SK-N-SH (cell line): ENCODE results near the gene RHOA. TPM values are rescaled to one million over a fixed set of nuclear protein-coding genes. Genes with fewer than 3 reads are reported as not detected.
A peak's percentile ranks its signal among the peaks of the same experiment; 100 is the strongest.

Source experiments
- CTCF ChIA-PET: fragments of 300-600, 350-600 bp; formaldehyde crosslinking; extraction: SDS; loops from one replicate; lab custom pipeline; 2021; lab: Yijun Ruan, JAX
- POLR2A ChIA-PET: fragments of 350-600 bp; sonication (Branson Sonifier 250); formaldehyde crosslinking; extraction: SDS; loops from one replicate; lab custom pipeline; 2020; ENCODE audit warnings: antibody characterized with exemption, inconsistent platforms; lab: Yijun Ruan, JAX
- DNase-seq: peaks from one replicate; pipeline ENCODE4 v3.0.0; 2012
- H2AFZ ChIP-seq: fragments of 200-600 bp; sonication (generic); 2 replicates; pipeline ENCODE4 v1.8.1; 2016; ENCODE audit warnings: antibody characterized with exemption, mild to moderate bottlenecking, low read depth
- H3F3A ChIP-seq: fragments of 200-600 bp; sonication (generic); replicated peaks from 2 replicates; pipeline ENCODE3; 2016; ENCODE audit warnings: antibody characterized with exemption, mild to moderate bottlenecking; ENCODE audit not compliant: insufficient read depth
- H3K27ac ChIP-seq, 2 experiments: fragments of 200-500 bp in 1 of 2; fragments of 200-600 bp in 1 of 2; sonication (Bioruptor generic) in 1 of 2; sonication (generic), shearing (Covaris generic) in 1 of 2; 2 replicates each; pipeline versions ENCODE4 v1.5.1 to v1.6.1; 2014 to 2016; ENCODE audit warnings: low read depth in 2 of 2, inconsistent platforms in 1 of 2, low read length in 1 of 2, mild to moderate bottlenecking in 1 of 2, mixed read lengths in 1 of 2
- H3K27me3 ChIP-seq: fragments of 200-600 bp; sonication (generic), shearing (Covaris generic); 2 replicates; pipeline ENCODE4 v1.6.1; 2016; ENCODE audit warnings: mixed run types; ENCODE audit not compliant: insufficient read depth
- H3K36me3 ChIP-seq, 2 experiments: fragments of 200-500 bp in 1 of 2; fragments of 200-600 bp in 1 of 2; sonication (Bioruptor generic) in 1 of 2; sonication (generic) in 1 of 2; replicated peaks in 1 of 2; 2 replicates each; pipeline versions ENCODE3 to v1.5.1; 2014 to 2016; ENCODE audit warnings: low read length in 1 of 2, mild to moderate bottlenecking in 1 of 2; ENCODE audit not compliant: insufficient read depth in 2 of 2, control insufficient read depth in 1 of 2
- H3K4me1 ChIP-seq, 2 experiments: fragments of 200-500 bp in 1 of 2; fragments of 200-600 bp in 1 of 2; sonication (Bioruptor generic) in 1 of 2; sonication (generic), shearing (Covaris generic) in 1 of 2; 2 replicates each; pipeline versions ENCODE4 v1.5.1 to v1.6.1; 2014 to 2016; ENCODE audit warnings: low read depth in 1 of 2, low read length in 1 of 2, mixed run types in 1 of 2; ENCODE audit not compliant: insufficient read depth in 2 of 2, control insufficient read depth in 1 of 2
- H3K4me2 ChIP-seq: fragments of 200-600 bp; sonication (generic), shearing (Covaris generic); 2 replicates; pipeline ENCODE4 v1.6.1; 2017; ENCODE audit warnings: mixed run types
- H3K4me3 ChIP-seq, 2 experiments: fragments of 200-500 bp in 1 of 2; fragments of 200-600 bp in 1 of 2; sonication (Bioruptor generic) in 1 of 2; sonication (generic), shearing (Covaris generic) in 1 of 2; 2 replicates each; pipeline versions ENCODE4 v1.5.1 to v1.8.1; 2014 to 2016; ENCODE audit warnings: low read depth in 2 of 2, inconsistent platforms in 1 of 2, low read length in 1 of 2, mild to moderate bottlenecking in 1 of 2, mixed read lengths in 1 of 2, moderate library complexity in 1 of 2
- H3K79me2 ChIP-seq: fragments of 200-600 bp; sonication (generic); 2 replicates; pipeline ENCODE4 v1.8.1; 2017; ENCODE audit warnings: mild to moderate bottlenecking; ENCODE audit not compliant: insufficient read depth
- H3K9ac ChIP-seq: fragments of 200-600 bp; sonication (generic); 2 replicates; pipeline ENCODE4 v1.6.1; 2017; ENCODE audit warnings: mixed run types
- H3K9me2 ChIP-seq: fragments of 200-600 bp; sonication (generic); 2 replicates; pipeline ENCODE4 v1.6.1; 2017; ENCODE audit warnings: mixed run types
- H3K9me3 ChIP-seq: fragments of 200-600 bp; sonication (generic); 2 replicates; pipeline ENCODE4 v1.6.1; 2017; ENCODE audit warnings: mixed run types, mild to moderate bottlenecking, moderate library complexity
- H4K20me1 ChIP-seq: fragments of 200-600 bp; sonication (generic); 2 replicates; pipeline ENCODE4 v1.6.1; 2017; ENCODE audit warnings: mild to moderate bottlenecking, mixed run types; ENCODE audit not compliant: insufficient read depth
- CHD2 ChIP-seq: fragments of 150-350 bp; IDR thresholded peaks from 2 replicates; pipeline ENCODE4 v1.6.1; 2018; ENCODE audit warnings: low read length; ENCODE audit not compliant: partially characterized antibody
- ELF1 ChIP-seq: IDR thresholded peaks from 2 replicates; pipeline ENCODE4 v1.4.0; 2012
- EZH2phosphoT487 ChIP-seq: fragments of 200-600 bp; sonication (generic); IDR thresholded peaks from 2 replicates; pipeline ENCODE4 v1.6.1; 2017; ENCODE audit warnings: low read depth, mixed run types, mild to moderate bottlenecking, antibody characterized with exemption, moderate library complexity, borderline replicate concordance
- FOXM1 ChIP-seq: IDR thresholded peaks from 2 replicates; pipeline ENCODE4 v1.4.0; 2012; ENCODE audit warnings: low read depth, mild to moderate bottlenecking
- GATA2 ChIP-seq: sonication (generic); formaldehyde crosslinking; IDR thresholded peaks from 2 replicates; pipeline ENCODE4 v1.5.0; 2020; ENCODE audit warnings: mild to moderate bottlenecking, missing genetic modification reagents
- JUND ChIP-seq: IDR thresholded peaks from 2 replicates; pipeline ENCODE4 v1.4.0; 2012
- POLR2AphosphoS5 ChIP-seq: IDR thresholded peaks from 2 replicates; pipeline ENCODE4 v1.6.1; 2012; ENCODE audit warnings: low read depth, low read length
- RAD21 ChIP-seq: IDR thresholded peaks from 2 replicates; pipeline ENCODE4 v1.6.1; 2012; ENCODE audit warnings: mild to moderate bottlenecking, low read length
- RFX5 ChIP-seq: IDR thresholded peaks from 2 replicates; pipeline ENCODE4 v1.6.1; 2012; ENCODE audit warnings: mild to moderate bottlenecking, improper control_type of control experiment, low read length
- RXRA ChIP-seq: IDR thresholded peaks from 2 replicates; pipeline ENCODE4 v1.4.0; 2012; ENCODE audit warnings: low read depth, mild to moderate bottlenecking, borderline replicate concordance
- TAF1 ChIP-seq: IDR thresholded peaks from 2 replicates; pipeline ENCODE4 v1.6.1; 2012; ENCODE audit warnings: low read depth, mild to moderate bottlenecking, low read length, moderate library complexity, borderline replicate concordance
- YY1 ChIP-seq: IDR thresholded peaks from 2 replicates; pipeline ENCODE4 v1.4.0; 2012; ENCODE audit warnings: low read depth, mild to moderate bottlenecking
- WGBS: methylation state at CpG from one replicate; pipeline ENCODE4 v1.1.6; 2017; ENCODE audit warnings: low lambda C conversion rate; 5-methylcytosine and 5-hydroxymethylcytosine counted together
- polyA plus RNA-seq, 3 experiments: library from polyadenylated mRNA; depleted of rRNA; stranded (reverse); fragments of >200 nt; gene quantifications; 2 replicates each; pipeline ENCODE4 v1.2.3, GENCODE V29; 2012
- TF ChIP-seq, protein P1 (sequence below): IDR thresholded peaks from 2 replicates; pipeline ENCODE4 v1.4.0; 2012; ENCODE audit warnings: low read depth, borderline replicate concordance
- TF ChIP-seq, protein P2 (sequence below): fragments of 150-350 bp; IDR thresholded peaks from 2 replicates; pipeline ENCODE4 v1.6.1; 2016; ENCODE audit warnings: mild to moderate bottlenecking, low read depth, low read length
- TF ChIP-seq, protein P3 (sequence below): IDR thresholded peaks from 2 replicates; pipeline ENCODE4 v1.4.0; 2012; ENCODE audit warnings: low read depth

Gene RHOA
- polyA plus RNA-seq, 1 of the 3 experiments (the other 2 are of a cell fraction), result 312 TPM

DNA sequence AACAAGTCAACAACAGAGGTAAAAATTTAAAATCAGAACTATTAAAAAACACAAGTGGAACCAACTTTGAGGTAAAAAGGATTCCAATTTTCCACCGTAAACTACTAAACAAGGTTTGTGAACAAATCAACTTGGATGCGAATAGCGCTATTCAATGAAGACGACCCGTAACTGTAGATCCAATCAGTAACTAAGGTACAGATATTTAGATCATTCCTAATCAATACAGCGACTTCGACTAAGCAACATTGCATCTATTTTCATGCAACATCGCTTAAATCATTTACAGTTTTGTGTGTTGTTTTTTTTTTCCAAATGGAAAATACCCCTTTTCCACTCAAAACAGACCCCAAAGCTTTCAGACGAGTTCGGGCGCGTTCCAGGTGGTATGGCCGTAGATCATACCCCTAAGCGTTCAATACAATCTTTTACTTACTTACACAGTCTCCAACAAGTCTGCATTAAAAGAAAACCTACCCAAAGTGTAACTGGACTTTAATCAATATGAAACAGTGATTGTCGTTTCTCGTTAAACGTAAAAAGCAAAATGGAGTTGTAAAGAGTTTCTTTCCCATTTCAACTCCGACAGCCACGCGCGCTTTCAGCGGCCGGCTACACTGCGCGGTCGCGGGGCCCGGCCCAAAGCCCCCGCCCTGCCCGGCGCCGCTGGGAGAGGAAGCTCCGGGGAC, 786 bp downstream of the RHOA start:
- Histone ChIP-seq H3K27me3 (no peaks in the 10 kb centered on the region), H3K4me2 (peak overlapping the region; percentile 71), H3F3A (peaks cover 17% of the 10 kb centered on the region), H3K36me3 (peaks cover 4 to 20% of the 10 kb centered on the region in 2 experiments), H3K4me3 (peak overlapping the region; percentile 78 to 81), H3K27ac (peak overlapping the region; percentile 89 to 91), H3K9me3 (no peaks in the 10 kb centered on the region), H3K79me2 (peaks cover 78% of the 10 kb centered on the region), H3K4me1 (peaks cover 0 to 19% of the 10 kb centered on the region in 2 experiments; a peak in 2 of 4 replicates), H3K9ac (peak overlapping the region; percentile 95), H4K20me1 (peaks cover 53% of the 10 kb centered on the region), H3K9me2 (no peaks in the 10 kb centered on the region), H2AFZ (no peak overlapping the region)
- ChIA-PET CTCF (interaction anchor here (0.9 to 1.0 kb wide), 2 partner anchors 38 to 71 kb away, joined by 3 read pairs; partner anchors contain the start of gene USP4), POLR2A (interaction anchor here (0.6 to 2.6 kb wide), 8 partner anchors 11 to 1382 kb away, joined by 3 to 10 read pairs (median 5); partner anchors contain the start of genes DAG1, NICN1 and USP4)
- DNase-seq, result no peak
- 2% methylated on average over 27 of the region's 33 CpGs for WGBS
- TF ChIP-seq JUND (no peak), TAF1 (peak; percentile 32; the same call in 1 of the 2 replicates)

DNA sequence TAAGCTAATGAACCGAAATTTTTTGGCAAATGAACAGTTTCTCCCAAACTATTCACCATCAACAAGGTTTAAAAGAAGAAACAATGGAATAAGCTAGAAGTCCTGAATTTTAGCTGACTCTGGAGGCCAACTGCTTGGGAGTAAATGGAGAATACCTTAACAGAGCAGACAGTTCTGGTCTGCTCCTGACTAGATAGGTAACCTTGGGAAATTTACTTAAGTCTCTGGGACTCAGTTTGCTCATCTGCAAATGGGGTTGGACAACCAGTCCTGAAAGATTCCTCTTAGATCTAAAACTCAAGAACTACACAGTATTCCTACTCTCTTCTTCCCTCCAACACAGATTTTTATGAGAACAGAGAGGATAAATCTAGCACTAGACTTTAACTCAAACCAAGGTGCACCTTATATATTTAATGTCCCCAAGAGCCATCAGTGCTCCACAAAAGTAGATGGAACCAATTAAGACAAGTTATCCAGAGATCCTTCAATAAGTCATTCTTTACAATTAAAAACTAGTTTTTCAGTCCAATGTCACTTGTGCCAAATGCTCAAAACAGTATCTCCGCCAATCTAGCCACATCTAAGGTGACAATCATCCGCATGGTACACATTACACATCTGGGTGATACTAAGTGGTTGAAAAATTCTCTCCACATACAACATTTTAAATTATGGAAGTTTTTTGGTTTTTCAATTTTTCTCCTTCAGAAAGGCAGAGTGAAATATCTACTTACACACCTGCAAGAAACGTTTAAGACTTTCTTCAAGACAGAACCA, 1.5 kb downstream of the RHOA start:
- no peaks in the 10 kb centered on the region for H3K9me2 ChIP-seq
- ChIA-PET CTCF (no interaction called here), POLR2A (interaction anchor here (0.6 to 1.9 kb wide), 3 partner anchors 13 to 70 kb away, joined by 3 to 10 read pairs (median 5); partner anchors contain the start of genes NICN1 and USP4)
- DNase-seq, result no peak
- peaks cover 85% of the 10 kb centered on the region for H3K79me2 ChIP-seq
- peaks cover 4 to 14% of the 10 kb centered on the region in 2 experiments for H3K36me3 ChIP-seq
- peak overlapping the region; percentile 78 to 81 for H3K4me3 ChIP-seq
- peak overlapping the region; percentile 71 for H3K4me2 ChIP-seq
- whole genome bisulfite sequencing, result 52% methylated on average over 4 of the region's 4 CpGs
- H2AFZ ChIP-seq, result no peak overlapping the region
- H3K27me3 ChIP-seq, result no peaks in the 10 kb centered on the region
- H3K4me1 ChIP-seq, result peaks cover 0 to 19% of the 10 kb centered on the region in 2 experiments; a peak in 2 of 4 replicates
- TF ChIP-seq ELF1 (no peak), FOXM1 (no peak), CHD2 (no peak), YY1 (no peak), EZH2phosphoT487 (no peak), TAF1 (no peak), JUND (no peak), POLR2AphosphoS5 (no peak), RXRA (no peak), RFX5 (no peak), GATA2 (CRISPR knock-in tag) (no peak), RAD21 (no peak)
- TF ChIP-seq, protein P1, sequence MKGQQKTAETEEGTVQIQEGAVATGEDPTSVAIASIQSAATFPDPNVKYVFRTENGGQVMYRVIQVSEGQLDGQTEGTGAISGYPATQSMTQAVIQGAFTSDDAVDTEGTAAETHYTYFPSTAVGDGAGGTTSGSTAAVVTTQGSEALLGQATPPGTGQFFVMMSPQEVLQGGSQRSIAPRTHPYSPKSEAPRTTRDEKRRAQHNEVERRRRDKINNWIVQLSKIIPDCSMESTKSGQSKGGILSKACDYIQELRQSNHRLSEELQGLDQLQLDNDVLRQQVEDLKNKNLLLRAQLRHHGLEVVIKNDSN, result no peak
- TF ChIP-seq, protein P2, sequence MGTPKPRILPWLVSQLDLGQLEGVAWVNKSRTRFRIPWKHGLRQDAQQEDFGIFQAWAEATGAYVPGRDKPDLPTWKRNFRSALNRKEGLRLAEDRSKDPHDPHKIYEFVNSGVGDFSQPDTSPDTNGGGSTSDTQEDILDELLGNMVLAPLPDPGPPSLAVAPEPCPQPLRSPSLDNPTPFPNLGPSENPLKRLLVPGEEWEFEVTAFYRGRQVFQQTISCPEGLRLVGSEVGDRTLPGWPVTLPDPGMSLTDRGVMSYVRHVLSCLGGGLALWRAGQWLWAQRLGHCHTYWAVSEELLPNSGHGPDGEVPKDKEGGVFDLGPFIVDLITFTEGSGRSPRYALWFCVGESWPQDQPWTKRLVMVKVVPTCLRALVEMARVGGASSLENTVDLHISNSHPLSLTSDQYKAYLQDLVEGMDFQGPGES, result no peak
- TF ChIP-seq, protein P3, sequence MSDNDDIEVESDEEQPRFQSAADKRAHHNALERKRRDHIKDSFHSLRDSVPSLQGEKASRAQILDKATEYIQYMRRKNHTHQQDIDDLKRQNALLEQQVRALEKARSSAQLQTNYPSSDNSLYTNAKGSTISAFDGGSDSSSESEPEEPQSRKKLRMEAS, result no peak
- H3K9ac ChIP-seq, result peak overlapping the region; percentile 95
- no peaks in the 10 kb centered on the region for H3K9me3 ChIP-seq
- H3K27ac ChIP-seq, result peak overlapping the region in 1 of 2 experiments; percentile 89; a peak in 1 of 4 replicates
- peaks cover 61% of the 10 kb centered on the region for H4K20me1 ChIP-seq
- H3F3A ChIP-seq, result peaks cover 22% of the 10 kb centered on the region
